G401 (cell line): ENCODE data around the gene HIPK3. TPM values are rescaled to one million over a fixed set of nuclear protein-coding genes. Genes with fewer than 3 reads are reported as not detected.
"Not testable (repeated sequence)": the region's sequence is repeated elsewhere in the genome, so short reads cannot be mapped to it uniquely, and the experiment has no call there.

ENCODE experiments used
- DNase-seq: peaks from one replicate; pipeline ENCODE4 v3.0.0-alpha.2; 2015; ENCODE audit warnings: low spot score
- in situ Hi-C: cut with HindIII; loops from 2 replicates; pipeline ENCODE4 v1.10.0; 2016; ENCODE audit warnings: low sequenced_read_pairs, mixed read lengths
- total RNA-seq: library from RNA; depleted of rRNA; stranded (reverse); fragments of >200 nt; shearing (Covaris generic); gene quantifications from 2 replicates; pipeline ENCODE4 v1.2.3, GENCODE V29; 2014

HIPK3 gene
- total RNA-seq, 1 experiment from 2014 or later = 36.4 TPM

- no peak for DNase-seq
- in situ Hi-C loops = loop anchor here (5.0 kb wide), 1 partner anchor 34 kb away; no protein-coding TSS in a partner anchor
Observed at GRCh38 chr11:33256813-33257159, 395 bp upstream of the HIPK3 start.

GRCh38 chr11:33257897-33258630 lies 883 bp downstream of the HIPK3 start:
- in situ Hi-C loops = loop anchor here (5.0 kb wide), 1 partner anchor 36 kb away; no protein-coding TSS in a partner anchor

GRCh38 chr11:33258631-33259205 lies 1.5 kb downstream of the HIPK3 start:
- in situ Hi-C loops = loop anchor here (5.0 kb wide), 1 partner anchor 36 kb away; no protein-coding TSS in a partner anchor

More at GRCh38 chr11:33257897-33258630, 883 bp downstream of the HIPK3 start:
- DNase-seq = peak; percentile 69

DNA sequence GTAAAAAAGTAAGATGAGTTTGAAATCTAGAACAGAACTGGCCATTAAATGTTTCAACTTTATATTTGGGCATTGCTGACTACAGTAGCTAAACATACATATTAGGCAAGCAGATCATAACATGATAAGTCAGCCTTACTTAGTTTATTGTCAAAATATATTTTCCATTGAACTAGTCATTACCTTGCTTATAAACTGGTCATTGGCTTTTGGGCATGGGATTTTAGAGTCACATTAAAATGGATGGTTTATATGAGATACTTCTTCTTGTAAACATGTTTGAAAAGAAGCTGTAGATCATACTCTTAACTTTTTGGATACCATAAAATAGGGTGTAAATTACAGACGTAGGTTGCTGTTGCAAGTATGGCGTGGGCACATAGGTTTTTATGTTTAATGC lies 2.7 kb downstream of the HIPK3 start:
- DNase-seq = no peak
- in situ Hi-C loops = loop anchor here (5.0 kb wide), 1 partner anchor 38 kb away; no protein-coding TSS in a partner anchor

More at GRCh38 chr11:33258631-33259205, 1.5 kb downstream of the HIPK3 start:
- no peak for DNase-seq

GRCh38 chr11:33261350-33261749 lies 4.2 kb downstream of the HIPK3 start:
- DNase-seq, in situ Hi-C loops: not testable (repeated sequence)

GRCh38 chr11:33262011-33262645 lies 4.9 kb downstream of the HIPK3 start:
- in situ Hi-C loops = no loop called here
- peak; percentile 55 for DNase-seq

DNA sequence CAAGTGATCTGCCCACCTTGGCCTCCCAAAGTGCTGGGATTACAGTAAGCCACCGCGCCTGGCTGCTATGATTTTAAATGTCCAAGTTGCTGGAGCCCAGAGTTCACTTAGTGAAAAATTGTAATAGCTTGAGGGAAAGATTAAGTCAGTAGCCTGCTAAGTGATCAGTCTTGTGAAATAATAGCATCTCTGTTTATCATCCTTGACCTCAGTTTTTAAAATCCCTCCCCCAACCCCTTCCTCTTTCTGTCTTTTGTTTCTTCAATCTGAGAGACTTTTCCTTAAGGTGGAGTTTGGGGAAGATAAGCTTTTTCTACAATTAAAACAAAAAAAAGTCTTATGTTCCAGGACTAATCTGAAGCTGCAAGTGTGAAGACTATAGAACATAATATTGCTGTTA lies 6.4 kb downstream of the HIPK3 start:
- in situ Hi-C loops = no loop called here
- no peak for DNase-seq

DNA sequence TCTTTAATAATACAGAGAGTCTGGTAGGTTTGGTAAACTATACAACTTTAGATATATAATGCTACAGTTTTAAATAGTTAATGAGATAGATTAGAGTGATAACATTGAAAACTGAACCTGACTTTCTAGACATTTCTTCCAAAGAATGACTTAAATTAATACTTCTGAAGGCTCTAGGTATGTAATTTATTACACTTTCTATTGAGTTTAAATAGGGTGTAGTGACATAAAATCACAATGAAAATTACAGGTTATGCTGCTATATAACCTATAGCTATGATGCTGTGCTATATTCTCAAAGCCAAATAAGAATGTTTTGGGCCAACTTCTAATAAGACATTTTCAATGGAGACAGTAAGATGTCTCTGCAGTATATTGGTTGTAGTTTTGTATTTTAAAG lies 7.7 kb downstream of the HIPK3 start:
- DNase-seq = no peak
- in situ Hi-C loops = no loop called here

DNA sequence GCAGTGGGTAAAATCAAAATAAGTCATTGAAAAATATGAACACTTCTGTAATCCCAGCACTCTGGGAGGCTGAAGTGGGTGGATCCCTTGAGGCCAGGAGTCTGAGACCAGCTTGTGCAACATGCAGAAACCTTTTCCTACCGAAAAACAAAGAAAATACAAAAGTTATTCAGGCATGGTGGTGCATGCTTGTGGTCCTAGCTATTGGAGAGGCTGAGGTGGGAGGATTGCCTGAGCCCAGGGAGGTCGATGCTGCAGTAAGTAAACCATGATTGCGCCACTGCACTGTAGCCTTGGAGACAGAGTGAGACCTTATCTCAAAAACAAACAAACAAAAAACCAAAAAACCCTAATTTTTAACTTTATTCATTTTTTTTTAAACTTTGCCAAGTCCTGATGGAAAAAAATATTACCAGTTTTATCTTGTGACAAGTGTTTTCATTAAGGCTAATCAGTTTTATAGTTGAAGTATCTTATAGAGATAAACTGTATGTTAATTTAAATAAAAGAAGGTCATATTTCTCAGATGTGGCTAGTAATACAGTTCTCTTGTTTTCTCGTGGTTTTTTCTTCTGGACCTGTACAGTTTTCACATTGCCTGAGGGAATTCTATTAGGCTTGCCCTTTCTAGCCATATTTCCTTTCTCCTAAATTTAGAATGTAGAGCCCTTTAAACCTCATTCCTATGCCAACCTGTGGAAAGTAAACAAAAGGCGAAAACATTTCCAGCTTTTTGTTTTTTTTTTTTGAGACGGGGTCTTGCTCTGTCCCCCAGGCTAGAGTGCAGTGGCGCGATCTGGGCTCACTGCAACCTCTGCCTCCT lies 9.4 kb downstream of the HIPK3 start:
- in situ Hi-C loops = no loop called here
- no peak for DNase-seq

DNA sequence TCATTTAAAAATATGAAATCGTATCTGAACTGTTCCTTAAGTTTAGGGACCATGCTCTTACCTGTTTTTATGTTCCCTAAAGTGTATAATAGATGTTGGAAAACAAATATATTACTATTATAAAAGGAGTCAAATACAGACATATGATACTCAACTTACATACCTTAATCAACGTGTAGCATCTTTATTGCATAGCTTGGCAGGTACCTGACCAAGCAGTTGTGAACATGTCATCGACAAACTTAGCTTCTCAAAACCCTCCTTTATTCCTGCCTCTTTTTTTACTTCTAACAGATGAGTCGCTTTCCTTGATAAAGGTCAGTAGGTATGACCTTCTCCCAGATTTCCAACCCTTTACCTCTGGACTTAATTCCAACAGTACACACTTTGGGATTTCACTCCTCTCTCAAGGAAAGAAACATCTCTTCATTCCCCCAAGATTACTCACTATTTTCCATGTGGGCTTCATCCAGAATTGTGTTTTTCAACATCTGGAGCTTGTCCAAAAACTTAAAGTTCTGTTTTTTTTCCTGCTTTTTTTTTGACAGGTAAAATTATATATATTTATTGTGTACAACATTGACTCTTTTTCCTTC lies 11.9 kb downstream of the HIPK3 start:
- in situ Hi-C loops = no loop called here
- no peak for DNase-seq

DNA sequence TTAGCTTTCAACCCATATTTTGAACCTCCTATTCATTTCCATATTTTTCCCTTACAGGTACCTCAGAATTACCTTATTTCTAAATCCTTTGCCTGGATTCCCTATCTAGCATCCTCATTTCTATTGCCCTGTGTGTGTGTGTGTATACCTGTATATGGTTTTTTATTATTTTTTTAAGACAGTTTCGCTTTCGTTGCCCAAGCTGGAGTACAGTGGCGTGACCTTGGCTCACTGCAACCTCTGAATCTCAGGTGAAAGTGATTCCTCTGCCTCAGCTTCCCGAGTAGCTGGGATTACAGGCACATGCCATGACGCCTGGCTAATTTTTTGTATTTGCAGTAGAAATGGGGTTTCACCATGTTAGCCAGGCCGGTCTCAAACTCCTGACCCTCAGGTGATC lies 12.6 kb downstream of the HIPK3 start:
- no peak for DNase-seq
- in situ Hi-C loops = no loop called here

DNA sequence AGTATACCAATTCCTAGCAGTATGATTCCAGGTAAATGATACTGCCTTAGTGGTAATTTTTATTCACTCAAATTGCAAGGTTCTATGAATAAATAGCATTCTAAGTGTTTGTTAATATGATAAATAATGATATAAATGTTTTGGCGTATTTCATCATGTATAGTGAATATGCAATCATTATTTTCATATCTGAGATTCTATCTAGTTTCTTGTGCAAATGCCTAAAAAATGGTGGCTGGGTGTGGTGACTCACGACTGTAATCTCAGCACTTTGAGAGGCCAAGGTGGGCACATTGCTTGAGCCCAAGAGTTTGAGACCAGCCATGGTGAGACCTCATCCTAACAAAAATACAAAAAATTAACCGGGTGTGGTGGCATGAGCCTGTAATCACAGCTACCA lies 13.9 kb downstream of the HIPK3 start:
- in situ Hi-C loops = no loop called here
- DNase-seq = no peak

GRCh38 chr11:33272338-33273107 lies 15.3 kb downstream of the HIPK3 start:
- no peak for DNase-seq
- in situ Hi-C loops = no loop called here

- in situ Hi-C loops = no loop called here
- no peak for DNase-seq
Observed at GRCh38 chr11:33273656-33274055, 16.5 kb downstream of the HIPK3 start.

- no peak for DNase-seq
- in situ Hi-C loops = no loop called here
Observed at GRCh38 chr11:33280411-33280810, 23.2 kb downstream of the HIPK3 start.

GRCh38 chr11:33281758-33282157 lies 24.6 kb downstream of the HIPK3 start:
- no peak for DNase-seq
- in situ Hi-C loops = no loop called here

DNA sequence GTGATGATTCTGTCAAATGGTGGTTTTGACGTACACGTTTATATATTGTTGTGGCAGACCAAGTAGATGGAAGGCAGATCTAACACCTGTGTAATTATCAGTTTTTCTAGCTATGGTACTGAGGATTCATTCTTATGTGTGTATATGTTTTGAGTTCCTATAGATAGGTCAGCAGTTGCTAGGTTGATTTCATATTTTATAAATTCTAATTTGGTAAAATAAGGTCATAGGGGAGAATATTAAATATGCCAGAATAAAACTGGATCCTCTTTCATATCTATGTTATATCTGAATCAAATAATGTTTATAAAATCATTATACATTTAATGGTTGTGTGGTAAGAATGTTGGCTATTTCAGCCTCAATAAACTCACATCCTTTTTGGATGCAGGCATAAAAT lies 27.6 kb downstream of the HIPK3 start:
- no peak for DNase-seq

GRCh38 chr11:33290319-33290718 lies 33.1 kb downstream of the HIPK3 start:
- peak; percentile 59 for DNase-seq
- in situ Hi-C loops = no loop called here

More for the DNA sequence above, 27.6 kb downstream of the HIPK3 start:
- in situ Hi-C loops = no loop called here
